PC-3 (cell line): ENCODE data around the gene FIS1. TPM values are rescaled to one million over a fixed set of nuclear protein-coding genes. Genes with fewer than 3 reads are reported as not detected.

Experiments used
- ATAC-seq: fragments of 200-7000 bp; cut with Tn5 transposase; 2 replicates; pipeline ENCODE4 v1.9.1; 2020; ENCODE audit warnings: mild to moderate bottlenecking, moderate library complexity
- BruUV-seq: library from RNA; stranded (reverse); fragments of 400-500 nt; replicated peaks from 2 replicates; lab custom pipeline; 2021; lab: Mats Ljungman, UMichigan
- CTCF ChIA-PET: fragments of 300-600 bp; sonication (Branson Sonifier 250); formaldehyde crosslinking; loops from one replicate; lab custom pipeline; 2022; ENCODE audit warnings: antibody characterized with exemption; lab: Charles Lee
- POLR2A ChIA-PET: fragments of 300-600 bp; sonication (Branson Sonifier 250); formaldehyde crosslinking; loops from one replicate; lab custom pipeline; 2022; ENCODE audit warnings: antibody characterized with exemption; ENCODE audit not compliant: unreplicated experiment; lab: Charles Lee
- DNase-seq: peaks from one replicate; pipeline ENCODE4 v3.0.0-alpha.2; 2015
- H2AFZ ChIP-seq: fragments of 300-600 bp; sonication (generic); 2 replicates; pipeline ENCODE4 v1.6.0; 2016; ENCODE audit warnings: antibody characterized with exemption, low read length
- H3F3A ChIP-seq: fragments of 300-600 bp; sonication (generic); one replicate; pipeline ENCODE4 v1.6.0; 2017; ENCODE audit warnings: antibody characterized with exemption, low read length, control low read depth, mild to moderate bottlenecking; ENCODE audit not compliant: unreplicated experiment
- H3K27ac ChIP-seq: fragments of 300-600 bp; sonication (generic); 2 replicates; pipeline ENCODE4 v1.5.1; 2016; ENCODE audit warnings: mild to moderate bottlenecking, low read length
- H3K27me3 ChIP-seq: fragments of 300-600 bp; sonication (generic); 2 replicates; pipeline ENCODE4 v1.6.1; 2016; ENCODE audit warnings: low read length, mixed read lengths
- H3K36me3 ChIP-seq: fragments of 300-600 bp; sonication (generic); 2 replicates; pipeline ENCODE4 v1.6.1; 2016; ENCODE audit warnings: low read depth, mixed run types, low read length, mixed read lengths
- H3K4me1 ChIP-seq: fragments of 300-600 bp; sonication (generic); 2 replicates; pipeline ENCODE4 v1.5.1; 2016; ENCODE audit warnings: low read length; ENCODE audit not compliant: insufficient read depth
- H3K4me2 ChIP-seq: fragments of 300-600 bp; sonication (generic); 2 replicates; pipeline ENCODE4 v1.6.0; 2016; ENCODE audit warnings: low read length
- H3K4me3 ChIP-seq: fragments of 300-600 bp; sonication (generic); 2 replicates; pipeline ENCODE4 v1.5.1; 2016; ENCODE audit warnings: mild to moderate bottlenecking, low read length, mixed read lengths
- H3K79me2 ChIP-seq: fragments of 300-600 bp; sonication (generic); 2 replicates; pipeline ENCODE4 v1.6.1; 2017; ENCODE audit warnings: low read length, mixed read lengths
- H3K9ac ChIP-seq: fragments of 300-600 bp; sonication (generic); 2 replicates; pipeline ENCODE4 v1.6.0; 2016; ENCODE audit warnings: mild to moderate bottlenecking, low read length
- H3K9me2 ChIP-seq: fragments of 300-600 bp; sonication (generic); replicated peaks from 2 replicates; pipeline ENCODE4 v1.6.1; 2016; ENCODE audit warnings: mixed run types, low read length, mixed read lengths
- H3K9me3 ChIP-seq: fragments of 300-600 bp; sonication (generic); 2 replicates; pipeline ENCODE4 v1.6.1; 2016; ENCODE audit warnings: low read length, mixed read lengths
- H4K20me1 ChIP-seq: fragments of 300-600 bp; sonication (generic); 2 replicates; pipeline ENCODE4 v1.6.1; 2016; ENCODE audit warnings: low read length, mixed read lengths
- EZH2 ChIP-seq: fragments of 300-600 bp; sonication (generic); IDR thresholded peaks from one replicate; pipeline ENCODE4 v1.6.1; 2017; ENCODE audit warnings: antibody characterized with exemption, mild to moderate bottlenecking, low read length; ENCODE audit not compliant: unreplicated experiment
- EZH2phosphoT487 ChIP-seq: fragments of 300-600 bp; sonication (generic); IDR thresholded peaks from 2 replicates; pipeline ENCODE4 v1.6.1; 2018; ENCODE audit warnings: mild to moderate bottlenecking, antibody characterized with exemption, low read length, borderline replicate concordance
- intact Hi-C: fragments of 100-400 bp; cut with micrococcal nuclease; formaldehyde crosslinking; loops from 2 replicates; pipeline ENCODE4 v1.9.0; 2023
- total RNA-seq: library from RNA; depleted of rRNA; stranded (reverse); fragments of >200 nt; gene quantifications from 2 replicates; pipeline ENCODE4 v1.2.3, GENCODE V29; 2014; rRNA removed
- TF ChIP-seq, protein P1 (sequence below): fragments of 300-600 bp; sonication (generic); conservative IDR thresholded peaks from 2 replicates; pipeline ENCODE4 v1.5.1; 2017; ENCODE audit warnings: antibody characterized with exemption, low read depth, mild to moderate bottlenecking, low read length

The FIS1 gene
- total RNA-seq, 1 experiment from 2014 or later = 146 TPM

DNA sequence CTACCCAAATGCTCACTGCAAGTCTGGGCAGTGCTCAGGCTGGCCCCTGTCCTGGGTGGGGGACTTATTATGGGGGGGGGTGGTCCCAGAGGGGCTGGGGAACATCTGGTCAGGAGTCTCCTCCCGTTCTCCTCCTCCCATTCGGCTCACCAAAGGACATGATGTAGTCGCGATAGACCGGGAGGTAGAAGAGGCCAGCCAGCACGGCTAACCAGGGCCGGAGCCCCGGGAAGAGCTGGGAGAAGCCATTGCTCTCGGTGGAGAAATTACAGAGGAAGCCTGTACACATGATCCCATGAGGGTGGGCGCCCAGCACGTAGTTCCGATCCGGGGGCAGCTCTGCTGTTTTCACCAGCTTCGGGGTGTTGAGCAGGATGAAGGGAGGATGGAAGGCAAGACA, 46.4 kb downstream of the FIS1 start:
- Histone ChIP-seq H3K27me3 (no peaks in the 10 kb centered on the region), H2AFZ (no peak overlapping the region), H3K79me2 (no peaks in the 10 kb centered on the region), H3K9me3 (no peaks in the 10 kb centered on the region), H3K9me2 (no peaks in the 10 kb centered on the region), H3K4me2 (no peak overlapping the region), H3K36me3 (no peaks in the 10 kb centered on the region), H3K4me3 (no peak overlapping the region), H3F3A (no peaks in the 10 kb centered on the region), H3K27ac (no peak overlapping the region), H3K4me1 (no peaks in the 10 kb centered on the region), H3K9ac (no peak overlapping the region), H4K20me1 (no peaks in the 10 kb centered on the region)
- no peak for TF ChIP-seq EZH2phosphoT487
- TF ChIP-seq, protein P1, sequence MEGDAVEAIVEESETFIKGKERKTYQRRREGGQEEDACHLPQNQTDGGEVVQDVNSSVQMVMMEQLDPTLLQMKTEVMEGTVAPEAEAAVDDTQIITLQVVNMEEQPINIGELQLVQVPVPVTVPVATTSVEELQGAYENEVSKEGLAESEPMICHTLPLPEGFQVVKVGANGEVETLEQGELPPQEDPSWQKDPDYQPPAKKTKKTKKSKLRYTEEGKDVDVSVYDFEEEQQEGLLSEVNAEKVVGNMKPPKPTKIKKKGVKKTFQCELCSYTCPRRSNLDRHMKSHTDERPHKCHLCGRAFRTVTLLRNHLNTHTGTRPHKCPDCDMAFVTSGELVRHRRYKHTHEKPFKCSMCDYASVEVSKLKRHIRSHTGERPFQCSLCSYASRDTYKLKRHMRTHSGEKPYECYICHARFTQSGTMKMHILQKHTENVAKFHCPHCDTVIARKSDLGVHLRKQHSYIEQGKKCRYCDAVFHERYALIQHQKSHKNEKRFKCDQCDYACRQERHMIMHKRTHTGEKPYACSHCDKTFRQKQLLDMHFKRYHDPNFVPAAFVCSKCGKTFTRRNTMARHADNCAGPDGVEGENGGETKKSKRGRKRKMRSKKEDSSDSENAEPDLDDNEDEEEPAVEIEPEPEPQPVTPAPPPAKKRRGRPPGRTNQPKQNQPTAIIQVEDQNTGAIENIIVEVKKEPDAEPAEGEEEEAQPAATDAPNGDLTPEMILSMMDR = no peak
- no peak for TF ChIP-seq EZH2
- BruUV-seq = no TSS peak
- no peak for DNase-seq
- intact Hi-C loops = no loop called here
- no peak for ATAC-seq
- ChIA-PET CTCF (no interaction called here), POLR2A (no interaction called here)

DNA sequence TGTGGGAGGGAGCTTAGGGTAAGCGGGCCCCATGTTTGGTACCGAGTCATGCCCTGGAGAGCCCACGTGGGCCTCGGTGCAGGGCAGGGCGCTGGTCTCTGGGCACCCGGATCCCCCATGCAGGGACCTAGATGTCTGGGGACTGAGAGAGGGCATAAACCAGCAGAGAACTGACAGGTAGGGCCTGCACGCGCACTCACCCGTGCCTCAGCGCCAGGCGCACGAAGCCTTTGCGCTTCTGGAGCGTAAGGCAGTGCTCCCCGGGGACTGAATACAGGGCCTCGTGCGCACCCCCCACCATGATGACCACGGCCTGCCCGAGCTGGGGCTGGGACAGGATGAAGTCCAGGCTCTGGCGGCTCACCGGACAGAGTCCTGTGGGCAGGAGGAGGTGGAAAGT, 46.9 kb downstream of the FIS1 start:
- CTCF ChIA-PET = no interaction called here
- TF ChIP-seq, protein P1 = no peak
- TF ChIP-seq EZH2 = no peak
- no peak for TF ChIP-seq EZH2phosphoT487
- no peak for DNase-seq
- Histone ChIP-seq H3K27me3 (no peaks in the 10 kb centered on the region), H3K9me3 (no peaks in the 10 kb centered on the region), H3K9me2 (no peaks in the 10 kb centered on the region), H3K4me3 (no peak overlapping the region), H3K4me2 (no peak overlapping the region), H3F3A (no peaks in the 10 kb centered on the region), H3K4me1 (no peaks in the 10 kb centered on the region), H3K79me2 (no peaks in the 10 kb centered on the region), H3K9ac (no peak overlapping the region), H3K27ac (no peak overlapping the region), H4K20me1 (no peaks in the 10 kb centered on the region), H2AFZ (no peak overlapping the region), H3K36me3 (no peaks in the 10 kb centered on the region)
- BruUV-seq = no TSS peak
- intact Hi-C loops = no loop called here
- ATAC-seq = no peak
- POLR2A ChIA-PET = no interaction called here

DNA sequence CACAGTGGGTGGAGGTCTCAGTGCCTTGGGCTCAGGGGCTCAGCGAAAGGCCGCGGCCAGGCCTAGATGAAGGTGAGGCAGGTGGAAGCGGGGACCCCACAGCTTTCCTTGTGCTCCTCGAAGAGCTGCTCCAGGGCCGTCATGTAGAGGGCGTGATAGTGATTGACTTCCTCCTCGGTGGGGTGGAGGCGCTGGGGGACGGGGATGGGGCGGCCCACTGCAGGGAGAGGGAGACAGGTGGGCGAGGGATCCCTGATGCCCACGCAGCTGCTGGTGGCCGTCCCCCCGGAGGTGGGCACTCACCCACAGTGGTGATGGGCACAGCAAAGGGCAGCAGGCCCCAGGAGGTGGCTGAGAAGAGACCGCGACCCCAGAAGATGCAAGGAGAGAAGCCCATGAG, 49.0 kb downstream of the FIS1 start:
- intact Hi-C loops = no loop called here
- no peaks in the 10 kb centered on the region for H3F3A ChIP-seq
- no peaks in the 10 kb centered on the region for H3K79me2 ChIP-seq
- H3K4me1 ChIP-seq = no peaks in the 10 kb centered on the region
- H3K4me3 ChIP-seq = no peak overlapping the region
- ATAC-seq = no peak
- DNase-seq = no peak
- H3K9me3 ChIP-seq = no peaks in the 10 kb centered on the region
- H3K9me2 ChIP-seq = no peaks in the 10 kb centered on the region
- no peaks in the 10 kb centered on the region for H4K20me1 ChIP-seq
- BruUV-seq = no TSS peak
- no peak for TF ChIP-seq EZH2phosphoT487
- TF ChIP-seq, protein P1 = no peak
- no peaks in the 10 kb centered on the region for H3K27me3 ChIP-seq
- POLR2A ChIA-PET = no interaction called here
- no peak overlapping the region for H3K27ac ChIP-seq
- no peak overlapping the region for H3K4me2 ChIP-seq
- H3K9ac ChIP-seq = no peak overlapping the region
- no peak overlapping the region for H2AFZ ChIP-seq
- CTCF ChIA-PET = interaction anchor here (0.5 kb wide), 1 partner anchor 321 kb away, joined by 7 read pairs; the partner anchor contains the start of gene SRRT
- no peaks in the 10 kb centered on the region for H3K36me3 ChIP-seq

Other genes starting within 250 kb of the FIS1 start
- gene MUC17, start 225.0 kb downstream of the FIS1 start, total RNA-seq = not detected in 2 replicates
- gene TRIM56, start 159.6 kb downstream of the FIS1 start, total RNA-seq = 10.6 and 14.8 TPM in 2 replicates
- 46.1 and 52.5 TPM in 2 replicates for gene SERPINE1, start 118.0 kb downstream of the FIS1 start, total RNA-seq
- gene AP1S1, start 90.6 kb downstream of the FIS1 start, total RNA-seq = 148 and 190 TPM in 2 replicates
- 1.6 and 2.5 TPM in 2 replicates for gene VGF, start 79.5 kb downstream of the FIS1 start, total RNA-seq
- gene NAT16, start 64.8 kb downstream of the FIS1 start, total RNA-seq = 0.26 TPM in 1 of 2 replicates, not detected in the other
- not detected in 2 replicates for gene MOGAT3, start 44.0 kb downstream of the FIS1 start, total RNA-seq
- gene PLOD3, start 27.5 kb downstream of the FIS1 start, total RNA-seq = 60.8 and 66.6 TPM in 2 replicates
- gene ZNHIT1, start 26.9 kb downstream of the FIS1 start, total RNA-seq = 161 and 188 TPM in 2 replicates
- gene CLDN15, start 7.3 kb downstream of the FIS1 start, total RNA-seq = 6.7 and 9.9 TPM in 2 replicates
- 27.1 and 32.8 TPM in 2 replicates for gene IFT22, start 76.7 kb upstream of the FIS1 start, total RNA-seq
- gene COL26A1, start 117.8 kb upstream of the FIS1 start, total RNA-seq = not detected in 2 replicates